Naive thymus-derived CD4-positive, alpha-beta T cell (primary cell): ENCODE measurements around the gene CXCL16. TPM values are rescaled to one million over a fixed set of nuclear protein-coding genes. Genes with fewer than 3 reads are reported as not detected.
A peak's percentile ranks its signal among the peaks of the same experiment; 100 is the strongest.

Source experiments
- ATAC-seq: fragments of 150-1000 bp; cut with Tn5 transposase; 2 replicates; pipeline ENCODE4 v1.10.0; 2021; ENCODE audit warnings: mild to moderate bottlenecking, moderate library complexity
- CTCF ChIA-PET: fragments of 350-600 bp; sonication (Branson Sonifier 250); formaldehyde crosslinking; loops from one replicate; lab custom pipeline; 2021; ENCODE audit warnings: antibody characterized with exemption; lab: Charles Lee
- POLR2A ChIA-PET: fragments of 350-600 bp; sonication (Branson Sonifier 250); formaldehyde crosslinking; loops from one replicate; lab custom pipeline; 2021; ENCODE audit warnings: antibody characterized with exemption, inconsistent platforms; lab: Charles Lee
- DNase-seq, 9 donors: peaks; one replicate each; pipeline versions ENCODE4 v3.0.0 to v3.0.0-alpha.2; 2020 to 2022; ENCODE audit warnings: mixed read lengths in 1 of 9
- H3K27ac ChIP-seq: one replicate; pipeline ENCODE4 v1.7.0; 2013; ENCODE audit warnings: mild to moderate bottlenecking, low read depth, low read length, moderate library complexity
- H3K27me3 ChIP-seq, 2 donors: one replicate each; pipeline ENCODE4 v1.7.0; 2013; ENCODE audit warnings: low read length in 2 of 2, mild to moderate bottlenecking in 2 of 2, moderate library complexity in 2 of 2; ENCODE audit not compliant: control insufficient read depth in 2 of 2, insufficient read depth in 2 of 2
- H3K36me3 ChIP-seq, 3 experiments: 1 replicate in 2 of 3; 2 replicates in 1 of 3; pipeline ENCODE4 v1.7.0; 2013; ENCODE audit warnings: low read length in 3 of 3, mild to moderate bottlenecking in 3 of 3, moderate library complexity in 1 of 3; ENCODE audit not compliant: insufficient read depth in 3 of 3, control insufficient read depth in 2 of 3
- H3K4me1 ChIP-seq, 2 donors: one replicate each; pipeline ENCODE4 v1.7.0; 2013; ENCODE audit warnings: low read length in 2 of 2, mild to moderate bottlenecking in 2 of 2, moderate library complexity in 1 of 2; ENCODE audit not compliant: control insufficient read depth in 2 of 2, insufficient read depth in 2 of 2
- H3K4me3 ChIP-seq: 2 replicates; pipeline ENCODE4 v1.7.0; 2013; ENCODE audit warnings: mild to moderate bottlenecking, low read length
- H3K9me3 ChIP-seq, 3 experiments: 1 replicate in 2 of 3; 2 replicates in 1 of 3; pipeline ENCODE4 v1.7.0; 2013; ENCODE audit warnings: low read length in 3 of 3; ENCODE audit not compliant: control insufficient read depth in 2 of 3
- H3K27ac Mint-ChIP-seq, 9 donors: one replicate each; pipeline ENCODE4 v1.8.0; 2020 to 2022; ENCODE audit warnings: mixed read lengths in 9 of 9, mild to moderate bottlenecking in 8 of 9, moderate library complexity in 5 of 9, inconsistent platforms in 2 of 9
- H3K27me3 Mint-ChIP-seq, 5 donors: one replicate each; pipeline ENCODE4 v1.8.0; 2021 to 2022; ENCODE audit warnings: mixed read lengths in 5 of 5, mild to moderate bottlenecking in 1 of 5
- H3K36me3 Mint-ChIP-seq, 5 donors: one replicate each; pipeline ENCODE4 v1.8.0; 2020 to 2022; ENCODE audit warnings: mixed read lengths in 5 of 5, mild to moderate bottlenecking in 3 of 5, inconsistent platforms in 1 of 5
- H3K4me1 Mint-ChIP-seq, 7 donors: one replicate each; pipeline ENCODE4 v1.8.0; 2020 to 2022; ENCODE audit warnings: mixed read lengths in 7 of 7, mild to moderate bottlenecking in 3 of 7, inconsistent platforms in 1 of 7
- H3K4me3 Mint-ChIP-seq, 10 donors: one replicate each; pipeline ENCODE4 v1.8.0; 2020 to 2022; ENCODE audit warnings: mild to moderate bottlenecking in 10 of 10, mixed read lengths in 10 of 10, moderate library complexity in 6 of 10, inconsistent platforms in 2 of 10
- H3K9me3 Mint-ChIP-seq, 11 donors: one replicate each; pipeline ENCODE4 v1.8.0; 2020 to 2022; ENCODE audit warnings: mixed read lengths in 11 of 11, mild to moderate bottlenecking in 4 of 11, inconsistent platforms in 1 of 11, moderate library complexity in 1 of 11
- intact Hi-C, 2 donors: fragments of 100-400 bp; cut with micrococcal nuclease; formaldehyde crosslinking; loops; one replicate each; pipeline ENCODE4 v1.15.1; 2023
- polyA plus RNA-seq, 2 donors: library from polyadenylated mRNA; unstranded; fragments of 300-500 nt; fragmentation: Illumina TruSeq; gene quantifications; one replicate each; pipeline ENCODE4 v1.2.3, GENCODE V29; 2021
- total RNA-seq, 6 experiments: library from RNA in 5 of 6; stranded (reverse) in 5 of 6; gene quantifications; 1 replicate in 5 of 6; 2 replicates in 1 of 6; pipeline ENCODE4 v1.2.3 and lab custom pipeline; 2021 to 2026

The CXCL16 gene
- total and polyA plus RNA-seq, 7 experiments from 2014 or later: 1.2 to 68.0 (median 3.4) TPM

GRCh38 chr17:4733073-4733531 is 6.6 kb downstream of the CXCL16 start:
- no peaks in the 10 kb centered on the region for H3K27me3 ChIP-seq
- H3K36me3 ChIP-seq: peaks cover 0 to 8% (median 0%) of the 10 kb centered on the region in 3 experiments
- H3K4me1 ChIP-seq: peaks cover 10 to 14% of the 10 kb centered on the region in 2 donors
- H3K4me3 ChIP-seq: no peak overlapping the region
- Mint-ChIP-seq H3K27me3 (peaks cover 0 to 6% (median 0%) of the 10 kb centered on the region in 5 donors), H3K36me3 (peaks cover 0 to 2% (median 0%) of the 10 kb centered on the region in 5 donors), H3K4me3 (peak overlapping the region in 8 of 10 donors; percentile 8 to 99 (median 44)), H3K9me3 (no peaks in the 10 kb centered on the region), H3K4me1 (peaks cover 4 to 39% (median 28%) of the 10 kb centered on the region in 7 donors), H3K27ac (peak overlapping the region in 4 of 9 donors; percentile 25 to 55 (median 44))
- ATAC-seq (peak; percentile 40), DNase-seq (no peak)
- H3K27ac ChIP-seq: no peak overlapping the region
- no peaks in the 10 kb centered on the region for H3K9me3 ChIP-seq
- intact Hi-C loops: loop anchor here (1.0 to 10.0 kb wide), 3 partner anchors 149 to 588 kb away; partner anchors contain the start of genes CYB5D2 (in 1 of the 2), ZNF232 (in 1 of the 2) and ZZEF1 (in 1 of the 2)
- ChIA-PET CTCF (interaction anchor here (0.6 to 1.0 kb wide), 2 partner anchors 25 to 72 kb away, joined by 3 read pairs; no protein-coding TSS in a partner anchor), POLR2A (interaction anchor here (0.5 to 2.1 kb wide), 5 partner anchors 9 to 163 kb away, joined by 3 to 6 read pairs (median 3); no protein-coding TSS in a partner anchor)

DNA sequence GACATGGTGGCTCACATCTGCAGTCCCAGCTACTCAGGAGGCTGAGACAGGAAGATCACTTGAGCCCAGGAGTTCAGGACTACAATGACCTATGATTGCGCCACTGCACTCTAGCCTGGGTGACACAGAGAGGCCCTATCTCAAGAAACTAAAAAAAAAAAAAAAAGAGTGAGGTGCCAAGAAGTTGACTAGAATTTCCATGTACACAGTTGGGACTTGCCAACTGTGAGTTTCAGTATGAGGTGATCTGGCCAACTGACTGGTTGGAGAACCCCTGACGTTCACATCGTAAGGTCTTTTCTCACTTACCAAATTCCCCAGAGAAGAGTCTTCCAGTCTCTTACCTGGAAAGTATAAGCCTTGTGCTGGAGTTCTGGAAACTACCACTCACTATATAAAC is 11.6 kb downstream of the CXCL16 start:
- Mint-ChIP-seq H3K4me1 (peaks cover 0 to 44% (median 21%) of the 10 kb centered on the region in 7 donors), H3K9me3 (peaks cover 0 to 2% (median 0%) of the 10 kb centered on the region in 11 donors), H3K36me3 (no peaks in the 10 kb centered on the region), H3K4me3 (peak overlapping the region in 1 of 10 donors; percentile 48), H3K27me3 (no peaks in the 10 kb centered on the region), H3K27ac (peak overlapping the region in 1 of 9 donors; percentile 84)
- DNase-seq (no peak), ATAC-seq (no peak)
- intact Hi-C loops: no loop called here
- no peak overlapping the region for H3K27ac ChIP-seq
- peaks cover 0 to 6% (median 0%) of the 10 kb centered on the region in 3 experiments for H3K36me3 ChIP-seq
- POLR2A ChIA-PET: interaction anchor here (0.6 to 2.0 kb wide), 4 partner anchors 17 to 93 kb away, joined by 3 to 8 read pairs (median 4); partner anchors contain the start of gene PELP1
- H3K4me1 ChIP-seq: peaks cover 10 to 14% of the 10 kb centered on the region in 2 donors
- H3K27me3 ChIP-seq: no peaks in the 10 kb centered on the region
- no peak overlapping the region for H3K4me3 ChIP-seq
- CTCF ChIA-PET: interaction anchor here (0.6 kb wide), 1 partner anchor 153 kb away, joined by 3 read pairs; no protein-coding TSS in a partner anchor
- H3K9me3 ChIP-seq: no peaks in the 10 kb centered on the region

GRCh38 chr17:4725646-4726310 is 13.9 kb downstream of the CXCL16 start:
- ATAC-seq (peak; percentile 58), DNase-seq (no peak)
- peaks cover 0 to 6% (median 0%) of the 10 kb centered on the region in 5 donors for H3K36me3 Mint-ChIP-seq
- peaks cover 0 to 2% (median 0%) of the 10 kb centered on the region in 11 donors for H3K9me3 Mint-ChIP-seq
- POLR2A ChIA-PET: interaction anchor here (0.8 to 3.3 kb wide), 5 partner anchors 10 to 22 kb away, joined by 3 to 26 read pairs (median 6); partner anchors contain the start of gene PELP1
- H3K27ac Mint-ChIP-seq: peak overlapping the region in 3 of 9 donors; percentile 18 to 63 (median 23)
- H3K36me3 ChIP-seq: peaks cover 0 to 13% (median 0%) of the 10 kb centered on the region in 3 experiments
- H3K27me3 Mint-ChIP-seq: no peaks in the 10 kb centered on the region
- H3K27me3 ChIP-seq: no peaks in the 10 kb centered on the region
- CTCF ChIA-PET: interaction anchor here (0.6 kb wide), 1 partner anchor 15 kb away, joined by 3 read pairs; no protein-coding TSS in a partner anchor
- H3K27ac ChIP-seq: no peak overlapping the region
- H3K9me3 ChIP-seq: no peaks in the 10 kb centered on the region
- peaks cover 5% of the 10 kb centered on the region in 2 donors for H3K4me1 ChIP-seq
- peaks cover 0 to 42% (median 5%) of the 10 kb centered on the region in 7 donors for H3K4me1 Mint-ChIP-seq
- no peak overlapping the region for H3K4me3 Mint-ChIP-seq
- H3K4me3 ChIP-seq: no peak overlapping the region
- intact Hi-C loops: no loop called here

GRCh38 chr17:4724650-4725049 is 15.1 kb downstream of the CXCL16 start:
- Mint-ChIP-seq H3K36me3 (peaks cover 0 to 14% (median 5%) of the 10 kb centered on the region in 5 donors), H3K4me1 (peaks cover 0 to 41% (median 4%) of the 10 kb centered on the region in 7 donors), H3K4me3 (no peak overlapping the region), H3K27ac (no peak overlapping the region), H3K27me3 (no peaks in the 10 kb centered on the region), H3K9me3 (peaks cover 0 to 2% (median 0%) of the 10 kb centered on the region in 11 donors)
- ATAC-seq (peak; percentile 14), DNase-seq (no peak)
- Histone ChIP-seq H3K4me3 (no peak overlapping the region), H3K36me3 (peaks cover 0 to 24% (median 3%) of the 10 kb centered on the region in 3 experiments), H3K27me3 (no peaks in the 10 kb centered on the region), H3K4me1 (no peaks in the 10 kb centered on the region), H3K9me3 (no peaks in the 10 kb centered on the region), H3K27ac (no peak overlapping the region)
- intact Hi-C loops: no loop called here
- POLR2A ChIA-PET: interaction anchor here (0.6 to 3.3 kb wide), 4 partner anchors 9 to 582 kb away, joined by 3 to 26 read pairs (median 4); partner anchors contain the start of genes CYB5D2 and ZZEF1
- CTCF ChIA-PET: interaction anchor here (0.7 to 1.1 kb wide), 2 partner anchors 15 to 80 kb away, joined by 3 read pairs; partner anchors contain the start of gene ARRB2

DNA sequence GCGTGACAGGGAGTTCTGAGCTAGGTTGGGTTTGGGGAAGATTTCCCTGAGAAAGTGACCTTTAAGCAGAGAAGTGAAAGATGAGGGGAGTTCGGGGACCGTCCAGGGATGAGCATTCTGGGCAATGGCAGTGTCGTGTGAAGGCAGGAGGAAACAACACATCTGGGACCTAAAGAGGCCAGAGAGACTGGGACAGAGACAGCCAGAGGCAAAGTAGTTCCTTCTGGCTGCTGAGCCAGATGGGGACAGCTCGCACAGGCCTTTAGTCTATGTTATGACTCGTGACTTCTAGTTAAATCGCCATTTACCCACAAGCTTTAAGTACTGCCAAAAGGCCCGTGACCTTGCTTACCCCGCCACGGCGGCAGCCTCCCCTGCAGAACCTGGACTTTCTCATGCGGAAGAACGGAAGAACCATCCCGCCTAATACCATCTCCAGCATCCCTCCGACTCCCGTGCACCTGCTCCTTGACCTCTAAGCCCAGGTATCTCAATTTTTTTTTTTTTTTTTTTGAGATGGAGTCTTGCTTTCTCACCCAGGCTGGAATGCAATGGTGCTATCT is 17.0 kb downstream of the CXCL16 start:
- no peaks in the 10 kb centered on the region for H3K27me3 Mint-ChIP-seq
- Histone ChIP-seq H3K27me3 (no peaks in the 10 kb centered on the region), H3K27ac (no peak overlapping the region), H3K4me3 (no peak overlapping the region), H3K9me3 (no peaks in the 10 kb centered on the region), H3K36me3 (peaks cover 4 to 43% (median 16%) of the 10 kb centered on the region in 3 experiments), H3K4me1 (no peaks in the 10 kb centered on the region)
- intact Hi-C loops: no loop called here
- DNase-seq: no peak
- H3K9me3 Mint-ChIP-seq: peaks cover 0 to 2% (median 0%) of the 10 kb centered on the region in 11 donors
- ATAC-seq: no peak
- H3K36me3 Mint-ChIP-seq: peaks cover 0 to 22% (median 14%) of the 10 kb centered on the region in 5 donors
- H3K4me3 Mint-ChIP-seq: peak overlapping the region in 1 of 10 donors; percentile 16
- H3K27ac Mint-ChIP-seq: peak overlapping the region in 3 of 9 donors; percentile 4 to 69 (median 6)
- CTCF ChIA-PET: interaction anchor here (0.6 kb wide), 1 partner anchor 9 kb away, joined by 5 read pairs; no protein-coding TSS in a partner anchor
- H3K4me1 Mint-ChIP-seq: peaks cover 0 to 32% (median 4%) of the 10 kb centered on the region in 7 donors
- POLR2A ChIA-PET: interaction anchor here (0.7 to 3.5 kb wide), 3 partner anchors 12 to 982 kb away, joined by 3 to 26 read pairs (median 11); partner anchors contain the start of gene ARRB2
